PFSK-1 (cell line): ENCODE measurements around the gene GLRX5.

ENCODE experiments used
- TAF1 ChIP-seq: IDR thresholded peaks from 2 replicates; pipeline ENCODE4 v1.6.1; 2012; ENCODE audit warnings: low read length, control low read depth, borderline replicate concordance; ENCODE audit not compliant: insufficient read depth
- TF ChIP-seq, protein P1 (sequence below), 2 experiments: IDR thresholded peaks; 2 replicates each; pipeline versions ENCODE4 v1.6.1 to v1.8.0; 2011 to 2012; ENCODE audit warnings: low read depth in 2 of 2, low read length in 2 of 2, control low read depth in 1 of 2, inconsistent platforms in 1 of 2, mild to moderate bottlenecking in 1 of 2, moderate library complexity in 1 of 2; ENCODE audit not compliant: insufficient read depth in 1 of 2

DNA sequence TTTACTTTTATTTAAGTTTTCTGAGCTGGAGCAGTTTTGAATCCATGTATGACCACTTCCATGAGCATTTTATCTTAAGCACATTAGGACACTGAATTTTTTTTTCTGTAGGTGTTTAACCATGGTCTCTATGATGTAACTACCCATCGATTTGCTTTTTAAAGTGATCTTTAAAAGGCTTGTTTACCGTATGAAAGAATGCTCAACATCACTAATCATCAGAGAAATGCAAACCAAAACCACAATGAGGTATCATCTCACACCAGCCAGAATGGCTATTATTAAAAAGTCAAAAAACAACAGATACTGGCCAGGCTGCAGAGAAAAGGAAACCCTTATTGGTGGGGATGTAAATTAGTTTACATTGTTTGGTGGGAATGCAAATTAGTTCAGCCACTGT is 23.0 kb downstream of the GLRX5 start:
- no peak for TF ChIP-seq TAF1
- TF ChIP-seq, protein P1, sequence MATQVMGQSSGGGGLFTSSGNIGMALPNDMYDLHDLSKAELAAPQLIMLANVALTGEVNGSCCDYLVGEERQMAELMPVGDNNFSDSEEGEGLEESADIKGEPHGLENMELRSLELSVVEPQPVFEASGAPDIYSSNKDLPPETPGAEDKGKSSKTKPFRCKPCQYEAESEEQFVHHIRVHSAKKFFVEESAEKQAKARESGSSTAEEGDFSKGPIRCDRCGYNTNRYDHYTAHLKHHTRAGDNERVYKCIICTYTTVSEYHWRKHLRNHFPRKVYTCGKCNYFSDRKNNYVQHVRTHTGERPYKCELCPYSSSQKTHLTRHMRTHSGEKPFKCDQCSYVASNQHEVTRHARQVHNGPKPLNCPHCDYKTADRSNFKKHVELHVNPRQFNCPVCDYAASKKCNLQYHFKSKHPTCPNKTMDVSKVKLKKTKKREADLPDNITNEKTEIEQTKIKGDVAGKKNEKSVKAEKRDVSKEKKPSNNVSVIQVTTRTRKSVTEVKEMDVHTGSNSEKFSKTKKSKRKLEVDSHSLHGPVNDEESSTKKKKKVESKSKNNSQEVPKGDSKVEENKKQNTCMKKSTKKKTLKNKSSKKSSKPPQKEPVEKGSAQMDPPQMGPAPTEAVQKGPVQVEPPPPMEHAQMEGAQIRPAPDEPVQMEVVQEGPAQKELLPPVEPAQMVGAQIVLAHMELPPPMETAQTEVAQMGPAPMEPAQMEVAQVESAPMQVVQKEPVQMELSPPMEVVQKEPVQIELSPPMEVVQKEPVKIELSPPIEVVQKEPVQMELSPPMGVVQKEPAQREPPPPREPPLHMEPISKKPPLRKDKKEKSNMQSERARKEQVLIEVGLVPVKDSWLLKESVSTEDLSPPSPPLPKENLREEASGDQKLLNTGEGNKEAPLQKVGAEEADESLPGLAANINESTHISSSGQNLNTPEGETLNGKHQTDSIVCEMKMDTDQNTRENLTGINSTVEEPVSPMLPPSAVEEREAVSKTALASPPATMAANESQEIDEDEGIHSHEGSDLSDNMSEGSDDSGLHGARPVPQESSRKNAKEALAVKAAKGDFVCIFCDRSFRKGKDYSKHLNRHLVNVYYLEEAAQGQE (IDR thresholded peaks at IDR 0.05; ENCODE audit: insufficient read depth in 1 of 2, low read depth in 2 of 2, low read length in 2 of 2), result no peak
